Mesenchymal stem cell (in vitro differentiated cells and primary cell): ENCODE results near the gene TIGAR.

ENCODE experiments used
- DNase-seq: peaks from one replicate; pipeline ENCODE4 v3.0.0-alpha.2; 2013
- H2AFZ ChIP-seq: one replicate; pipeline ENCODE4 v1.6.1; 2013; ENCODE audit warnings: low read depth, mild to moderate bottlenecking, control low read depth, inconsistent platforms, low read length, moderate library complexity
- H2AK5ac ChIP-seq: 2 replicates; pipeline ENCODE4 v1.6.1; 2013; ENCODE audit warnings: low read length, moderate library complexity, mild to moderate bottlenecking, inconsistent platforms; ENCODE audit not compliant: severe bottlenecking
- H2BK120ac ChIP-seq: one replicate; pipeline ENCODE4 v1.6.1; 2013; ENCODE audit warnings: low read depth, mild to moderate bottlenecking, inconsistent platforms, low read length, moderate library complexity
- H2BK12ac ChIP-seq, 2 experiments: one replicate each; pipeline ENCODE4 v1.6.1; 2013; ENCODE audit warnings: inconsistent platforms in 2 of 2, low read length in 2 of 2, mild to moderate bottlenecking in 2 of 2, moderate library complexity in 2 of 2, control low read depth in 1 of 2
- H2BK15ac ChIP-seq: one replicate; pipeline ENCODE4 v1.6.1; 2013; ENCODE audit warnings: mild to moderate bottlenecking, low read depth, inconsistent platforms; ENCODE audit not compliant: poor library complexity, severe bottlenecking
- H2BK5ac ChIP-seq: 2 replicates; pipeline ENCODE4 v1.6.1; 2013; ENCODE audit warnings: low read depth, mild to moderate bottlenecking, low read length, control low read depth, inconsistent platforms; ENCODE audit not compliant: poor library complexity, severe bottlenecking
- H3K14ac ChIP-seq, 2 experiments: one replicate each; pipeline ENCODE4 v1.6.1; 2013; ENCODE audit warnings: inconsistent platforms in 2 of 2, low read length in 2 of 2, control low read depth in 1 of 2, mild to moderate bottlenecking in 1 of 2, moderate library complexity in 1 of 2
- H3K18ac ChIP-seq, 2 experiments: one replicate each; pipeline ENCODE4 v1.6.1; 2013; ENCODE audit warnings: inconsistent platforms in 2 of 2, low read length in 2 of 2, control low read depth in 1 of 2, low read depth in 1 of 2, mild to moderate bottlenecking in 1 of 2
- H3K23ac ChIP-seq, 2 experiments: one replicate each; pipeline ENCODE4 v1.6.1; 2013; ENCODE audit warnings: inconsistent platforms in 2 of 2, low read length in 2 of 2, mild to moderate bottlenecking in 2 of 2, moderate library complexity in 2 of 2, control low read depth in 1 of 2
- H3K27ac ChIP-seq: 2 replicates; pipeline ENCODE4 v1.5.1; 2013; ENCODE audit warnings: mild to moderate bottlenecking, moderate library complexity, low read length, control low read depth, inconsistent platforms; ENCODE audit not compliant: poor library complexity, severe bottlenecking
- H3K27me3 ChIP-seq, 2 experiments: 2 replicates each; pipeline versions ENCODE4 v1.6.1 to v1.7.0; 2013; ENCODE audit warnings: low read length in 2 of 2, mild to moderate bottlenecking in 2 of 2, moderate library complexity in 2 of 2, control low read depth in 1 of 2, inconsistent platforms in 1 of 2; ENCODE audit not compliant: control insufficient read depth in 1 of 2, insufficient read depth in 1 of 2
- H3K36me3 ChIP-seq, 2 experiments: 2 replicates each; pipeline versions ENCODE4 v1.6.1 to v1.7.0; 2013; ENCODE audit warnings: low read length in 2 of 2, control low read depth in 1 of 2, inconsistent platforms in 1 of 2, low read depth in 1 of 2, mild to moderate bottlenecking in 1 of 2; ENCODE audit not compliant: insufficient read depth in 2 of 2, control insufficient read depth in 1 of 2
- H3K4ac ChIP-seq, 2 experiments: one replicate each; pipeline ENCODE4 v1.6.1; 2013; ENCODE audit warnings: inconsistent platforms in 2 of 2, low read length in 2 of 2, mild to moderate bottlenecking in 2 of 2, moderate library complexity in 2 of 2, control low read depth in 1 of 2, low read depth in 1 of 2
- H3K4me1 ChIP-seq: 2 replicates; pipeline ENCODE4 v1.6.1; 2013; ENCODE audit warnings: low read depth, low read length, control low read depth; ENCODE audit not compliant: control insufficient read depth, insufficient read depth
- H3K4me2 ChIP-seq: 2 replicates; pipeline ENCODE4 v1.6.1; 2013; ENCODE audit warnings: low read length, mild to moderate bottlenecking, inconsistent platforms; ENCODE audit not compliant: poor library complexity, severe bottlenecking
- H3K4me3 ChIP-seq, 2 experiments: 2 replicates each; pipeline versions ENCODE4 v1.5.1 to v1.7.0; 2013; ENCODE audit warnings: low read length in 2 of 2, mild to moderate bottlenecking in 2 of 2, control low read depth in 1 of 2, low read depth in 1 of 2; ENCODE audit not compliant: insufficient read depth in 1 of 2
- H3K79me1 ChIP-seq: replicated peaks from 2 replicates; pipeline ENCODE4 v1.6.1; 2013; ENCODE audit warnings: mild to moderate bottlenecking, control low read depth, low read length, inconsistent platforms; ENCODE audit not compliant: poor library complexity, severe bottlenecking
- H3K9ac ChIP-seq: 2 replicates; pipeline ENCODE4 v1.7.0; 2013; ENCODE audit warnings: mild to moderate bottlenecking, low read length, moderate library complexity
- H3K9me3 ChIP-seq: 2 replicates; pipeline ENCODE4 v1.7.0; 2013; ENCODE audit warnings: mild to moderate bottlenecking, low read length; ENCODE audit not compliant: control insufficient read depth
- H4K8ac ChIP-seq: one replicate; pipeline ENCODE4 v1.6.1; 2013; ENCODE audit warnings: inconsistent platforms, mild to moderate bottlenecking, low read length, moderate library complexity
- H4K91ac ChIP-seq: one replicate; pipeline ENCODE4 v1.6.1; 2013; ENCODE audit warnings: mild to moderate bottlenecking, low read length, inconsistent platforms
- WGBS: methylation state at CpG from one replicate; pipeline ENCODE4 v1.1.7; 2013; ENCODE audit warnings: mixed read lengths; 5-methylcytosine and 5-hydroxymethylcytosine counted together

Gene TIGAR

GRCh38 chr12:4293299-4293965, 27.6 kb upstream of the TIGAR start:
- Histone ChIP-seq H3K23ac (no peak overlapping the region), H3K4me3 (no peak overlapping the region), H3K9ac (no peak overlapping the region), H4K91ac (no peak overlapping the region), H2BK5ac (no peak overlapping the region), H2AK5ac (no peak overlapping the region), H3K14ac (no peak overlapping the region), H3K27ac (no peak overlapping the region), H3K18ac (no peak overlapping the region), H3K79me1 (peaks cover 32% of the 10 kb centered on the region), H3K9me3 (no peaks in the 10 kb centered on the region), H2AFZ (no peak overlapping the region), H4K8ac (no peak overlapping the region), H2BK15ac (no peak overlapping the region), H3K4ac (no peak overlapping the region), H2BK12ac (no peak overlapping the region), H3K4me2 (no peak overlapping the region), H3K36me3 (peaks cover 66 to 73% of the 10 kb centered on the region in 2 experiments), H3K27me3 (peaks cover 0 to 11% of the 10 kb centered on the region in 2 experiments), H2BK120ac (no peak overlapping the region), H3K4me1 (peaks cover 3% of the 10 kb centered on the region)
- no peak for DNase-seq
- 89% methylated on average over 10 of the region's 14 CpGs for WGBS

GRCh38 chr12:4293966-4294505, 27.0 kb upstream of the TIGAR start:
- H2BK5ac ChIP-seq: no peak overlapping the region
- H3K14ac ChIP-seq: no peak overlapping the region
- H3K18ac ChIP-seq: no peak overlapping the region
- peaks cover 0 to 11% of the 10 kb centered on the region in 2 experiments for H3K27me3 ChIP-seq
- no peak overlapping the region for H3K4ac ChIP-seq
- peaks cover 65 to 67% of the 10 kb centered on the region in 2 experiments for H3K36me3 ChIP-seq
- H3K4me3 ChIP-seq: no peak overlapping the region
- peaks cover 30% of the 10 kb centered on the region for H3K79me1 ChIP-seq
- no peak overlapping the region for H2AFZ ChIP-seq
- H2BK120ac ChIP-seq: no peak overlapping the region
- no peak overlapping the region for H2BK15ac ChIP-seq
- H3K9ac ChIP-seq: no peak overlapping the region
- no peak overlapping the region for H4K91ac ChIP-seq
- no peak overlapping the region for H4K8ac ChIP-seq
- H3K4me2 ChIP-seq: no peak overlapping the region
- 88% methylated on average over 16 of the region's 16 CpGs for WGBS
- no peak overlapping the region for H2AK5ac ChIP-seq
- no peaks in the 10 kb centered on the region for H3K4me1 ChIP-seq
- no peaks in the 10 kb centered on the region for H3K9me3 ChIP-seq
- no peak overlapping the region for H3K23ac ChIP-seq
- no peak overlapping the region for H3K27ac ChIP-seq
- no peak overlapping the region for H2BK12ac ChIP-seq
- DNase-seq: no peak

GRCh38 chr12:4296751-4297150, 24.3 kb upstream of the TIGAR start:
- H3K4me2 ChIP-seq: no peak overlapping the region
- no peak overlapping the region for H4K8ac ChIP-seq
- no peak overlapping the region for H2AFZ ChIP-seq
- 91% methylated on average over 5 of the region's 6 CpGs for WGBS
- H3K36me3 ChIP-seq: peaks cover 57 to 60% of the 10 kb centered on the region in 2 experiments
- no peak overlapping the region for H4K91ac ChIP-seq
- H2BK5ac ChIP-seq: no peak overlapping the region
- no peak overlapping the region for H2BK15ac ChIP-seq
- no peak overlapping the region for H3K14ac ChIP-seq
- H3K27ac ChIP-seq: no peak overlapping the region
- peaks cover 0 to 6% of the 10 kb centered on the region in 2 experiments for H3K27me3 ChIP-seq
- no peak overlapping the region for H3K23ac ChIP-seq
- DNase-seq: no peak
- H3K18ac ChIP-seq: no peak overlapping the region
- H3K4ac ChIP-seq: no peak overlapping the region
- no peak overlapping the region for H2AK5ac ChIP-seq
- no peak overlapping the region for H3K4me3 ChIP-seq
- no peak overlapping the region for H2BK12ac ChIP-seq
- no peak overlapping the region for H3K9ac ChIP-seq
- H3K4me1 ChIP-seq: no peaks in the 10 kb centered on the region
- H3K79me1 ChIP-seq: peaks cover 27% of the 10 kb centered on the region
- H2BK120ac ChIP-seq: no peak overlapping the region
- no peaks in the 10 kb centered on the region for H3K9me3 ChIP-seq

- 95% methylated on average over 13 of the region's 13 CpGs for WGBS
- no peak overlapping the region for H3K18ac ChIP-seq
- H3K27me3 ChIP-seq: peaks cover 2 to 10% of the 10 kb centered on the region in 2 experiments
Measured at GRCh38 chr12:4297617-4298016, 23.4 kb upstream of the TIGAR start.

More at GRCh38 chr12:4297617-4298016, 23.4 kb upstream of the TIGAR start:
- Histone ChIP-seq H3K9me3 (no peaks in the 10 kb centered on the region), H2BK5ac (no peak overlapping the region), H2AFZ (no peak overlapping the region), H3K4me1 (no peaks in the 10 kb centered on the region), H3K4ac (no peak overlapping the region), H2BK120ac (no peak overlapping the region), H4K91ac (no peak overlapping the region), H3K27ac (no peak overlapping the region), H3K9ac (no peak overlapping the region), H3K23ac (no peak overlapping the region), H3K4me2 (no peak overlapping the region), H3K14ac (no peak overlapping the region), H3K4me3 (no peak overlapping the region), H2AK5ac (no peak overlapping the region), H2BK15ac (no peak overlapping the region), H4K8ac (no peak overlapping the region), H2BK12ac (no peak overlapping the region), H3K79me1 (peaks cover 24% of the 10 kb centered on the region), H3K36me3 (peaks cover 60 to 66% of the 10 kb centered on the region in 2 experiments)
- DNase-seq: no peak
